ENCODE results near the gene GALNT9.
"Not testable (repeated sequence)": the region's sequence is repeated elsewhere in the genome, so short reads cannot be mapped to it uniquely, and the experiment has no call there.

GALNT9 gene

DNA sequence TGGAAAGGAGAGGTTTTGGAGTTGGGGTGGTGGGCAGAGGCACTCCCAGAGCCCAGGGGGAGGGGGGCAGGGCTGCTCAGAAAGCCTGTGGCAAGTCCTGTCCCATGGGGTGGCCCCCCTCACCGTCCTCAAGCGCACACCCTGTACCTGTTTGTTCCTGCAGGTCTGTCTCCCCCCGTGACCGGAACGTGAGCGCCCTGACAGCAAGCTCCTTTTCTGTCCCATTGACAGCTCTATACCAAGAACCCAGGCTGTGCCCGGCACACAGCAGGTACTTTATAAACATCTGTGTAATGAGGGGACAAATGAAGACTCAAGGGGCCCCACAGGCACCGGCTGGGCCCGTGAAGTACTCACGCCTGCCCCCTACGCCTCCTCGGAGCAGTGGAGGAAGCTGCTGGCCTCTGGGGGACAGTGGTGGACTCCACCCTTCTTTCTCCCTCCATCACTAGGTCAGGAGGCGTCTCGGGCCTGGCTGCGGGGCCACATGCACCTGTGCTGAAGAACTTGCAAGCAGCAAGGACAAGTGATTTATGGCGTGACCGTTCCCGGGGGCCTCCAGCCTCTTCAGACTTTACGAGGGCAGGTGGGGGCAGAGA lies 65.8 kb downstream of the GALNT9 start:
- no peak for FAIRE-seq

- no peak for FAIRE-seq
Observed at GRCh38 chr12:132263061-132263360, 66.4 kb downstream of the GALNT9 start.

DNA sequence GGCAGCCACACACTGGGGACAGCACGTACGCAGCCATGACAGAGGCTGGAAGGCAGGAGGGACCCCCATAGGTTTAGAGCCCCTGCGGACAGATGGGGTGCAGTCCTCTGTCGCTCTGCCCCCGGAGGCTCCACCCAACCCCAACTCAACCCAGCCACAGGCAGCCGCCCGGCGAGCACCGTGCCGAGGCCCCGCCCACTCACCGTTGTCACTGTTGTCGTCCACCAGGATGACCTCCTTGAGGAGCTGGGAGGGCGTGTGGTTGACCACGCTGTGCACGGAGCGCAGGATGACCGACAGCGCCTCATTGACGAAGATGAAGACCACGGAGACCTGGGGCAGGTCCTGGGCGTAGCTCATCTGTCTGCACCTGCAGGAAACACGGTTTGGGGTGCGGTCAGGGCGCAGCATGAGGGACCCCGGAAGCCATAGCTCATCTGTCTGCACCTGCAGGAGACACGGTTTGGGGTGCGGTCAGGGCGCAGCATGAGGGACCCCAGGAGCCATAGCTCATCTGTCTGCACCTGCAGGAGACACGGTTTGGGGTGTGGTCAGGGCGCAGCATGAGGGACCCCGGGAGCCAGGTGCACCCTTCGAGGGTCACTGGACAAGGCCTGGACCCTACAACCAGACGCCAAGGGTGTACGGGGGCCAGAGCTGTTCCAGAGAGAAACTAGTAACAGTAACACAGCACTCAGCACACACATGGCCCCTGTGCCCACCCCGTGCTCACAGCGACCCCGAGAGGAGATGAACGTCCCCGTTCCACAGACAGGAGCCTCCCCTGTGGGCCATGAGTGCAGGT lies 66.9 kb downstream of the GALNT9 start:
- no peak for FAIRE-seq

DNA sequence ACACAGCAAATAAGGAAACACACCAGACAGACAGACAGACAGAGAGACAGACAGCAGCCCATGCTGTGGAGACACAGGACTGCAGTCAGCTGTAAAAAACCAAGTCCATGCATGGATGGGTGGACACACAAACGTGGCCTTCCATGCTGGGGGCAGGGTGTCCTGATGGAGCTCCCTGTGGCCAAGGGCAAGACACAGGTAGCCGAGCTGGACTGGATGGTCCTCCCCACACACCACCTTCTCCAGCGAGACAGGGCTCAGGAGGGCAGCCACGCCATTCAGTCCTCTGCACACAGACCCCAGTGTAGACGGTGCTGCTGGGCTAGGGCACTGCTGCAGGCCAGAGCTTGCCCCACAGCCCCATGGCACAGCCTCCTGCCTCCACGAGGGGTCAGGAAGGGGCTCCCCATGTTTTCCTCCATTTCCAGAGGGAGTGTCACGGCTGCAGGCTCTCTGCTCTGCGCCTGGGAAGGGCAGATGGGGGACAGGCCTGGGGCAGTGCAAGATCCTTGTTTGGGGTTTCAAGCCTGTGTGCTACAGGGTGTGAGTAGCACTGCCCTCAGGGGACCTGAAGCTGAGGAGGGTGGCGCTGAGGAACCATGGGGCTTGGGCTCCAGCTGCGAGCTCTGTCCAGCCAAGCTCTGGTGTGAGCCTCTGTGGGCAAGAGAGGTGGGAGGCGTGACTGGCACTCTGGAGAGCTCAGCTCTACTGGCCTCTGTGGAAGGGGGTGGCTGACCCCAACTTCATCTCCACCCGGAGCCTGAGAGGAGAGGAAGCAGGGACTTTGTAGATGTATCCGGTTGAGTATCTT lies 67.9 kb downstream of the GALNT9 start:
- no peak for FAIRE-seq

DNA sequence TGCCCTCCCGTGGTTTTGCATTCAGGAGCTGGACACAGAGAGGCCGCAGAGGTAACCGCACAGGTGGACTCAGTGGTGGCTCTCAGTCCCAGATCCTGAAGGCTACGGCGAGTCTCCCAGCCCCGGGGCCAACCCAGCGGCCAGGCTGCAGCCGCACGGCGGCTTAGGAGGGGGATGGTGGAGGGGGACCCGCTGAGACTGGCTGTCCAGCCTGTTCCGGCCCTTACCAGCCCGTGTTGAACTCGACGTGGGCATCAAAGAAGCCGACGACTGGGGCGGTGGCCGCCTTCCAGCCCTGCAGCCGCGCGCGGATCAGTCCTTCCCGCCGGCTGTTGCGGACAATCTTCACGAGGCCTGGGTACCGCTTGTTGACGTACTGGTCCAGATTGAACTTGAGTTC lies 68.7 kb downstream of the GALNT9 start:
- FAIRE-seq: no peak

DNA sequence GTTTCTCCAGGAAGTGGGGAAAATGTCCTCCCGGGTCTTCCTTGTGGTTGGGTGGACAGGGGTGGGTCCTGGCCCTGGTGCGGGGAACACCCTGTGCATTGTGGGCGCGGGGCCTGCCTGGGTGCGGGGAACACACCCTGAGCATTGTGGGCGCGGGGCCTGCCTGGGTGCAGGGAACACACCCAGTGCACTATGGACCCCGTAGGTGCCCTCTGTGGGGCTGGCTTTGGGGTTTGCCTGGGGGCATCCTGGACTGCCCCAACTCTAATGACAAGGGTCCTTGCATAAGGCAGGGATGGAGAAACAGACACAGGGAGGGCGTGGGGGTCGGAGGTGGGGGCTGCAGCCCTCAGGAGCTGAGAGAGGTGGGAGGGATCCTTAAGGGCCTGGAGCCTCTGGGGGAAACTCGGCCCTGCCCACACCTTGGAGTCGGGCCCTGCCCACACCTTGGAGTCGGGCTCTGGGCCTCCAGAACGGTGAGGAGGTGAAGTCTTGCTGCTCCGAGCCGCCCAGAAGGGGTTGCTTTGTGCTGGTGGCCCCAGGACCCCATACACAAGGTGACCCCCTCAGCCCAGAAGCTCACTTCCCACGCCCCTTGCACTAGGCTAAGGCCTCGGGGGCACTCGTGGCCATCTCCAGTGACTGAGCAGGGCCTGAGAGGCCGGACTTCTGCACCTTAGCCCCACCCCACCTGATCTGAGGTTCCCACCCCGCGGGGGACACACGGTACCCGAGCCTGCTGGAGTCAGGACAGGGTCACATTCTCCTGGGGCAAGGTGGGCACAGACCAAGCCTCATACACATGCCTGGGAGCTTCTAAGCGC lies 69.3 kb downstream of the GALNT9 start:
- FAIRE-seq: no peak

DNA sequence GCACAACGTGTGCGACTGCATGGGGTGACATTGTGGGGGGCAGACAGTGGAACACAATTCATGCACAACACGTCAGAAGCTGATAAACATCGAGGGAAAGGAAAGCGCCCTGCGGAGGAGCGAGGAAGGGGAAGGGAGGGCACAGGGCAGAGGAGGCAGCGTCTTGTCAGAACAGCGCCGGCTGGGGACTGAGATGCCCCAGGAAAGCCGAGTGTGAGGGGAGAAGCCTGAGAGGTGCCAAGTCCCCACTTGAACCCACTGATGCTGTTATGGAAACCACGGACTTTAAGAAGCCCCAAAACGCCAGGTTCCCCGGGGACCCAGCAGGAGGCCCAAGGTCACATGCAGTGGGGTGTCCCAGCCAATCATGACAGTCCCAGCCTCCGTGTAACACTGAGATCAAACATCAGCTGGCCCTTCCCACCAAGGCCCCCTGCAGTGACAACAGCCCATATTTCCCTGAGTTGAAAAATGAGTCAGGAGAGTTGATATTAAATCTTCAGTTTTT lies 70.0 kb downstream of the GALNT9 start:
- FAIRE-seq: no peak

DNA sequence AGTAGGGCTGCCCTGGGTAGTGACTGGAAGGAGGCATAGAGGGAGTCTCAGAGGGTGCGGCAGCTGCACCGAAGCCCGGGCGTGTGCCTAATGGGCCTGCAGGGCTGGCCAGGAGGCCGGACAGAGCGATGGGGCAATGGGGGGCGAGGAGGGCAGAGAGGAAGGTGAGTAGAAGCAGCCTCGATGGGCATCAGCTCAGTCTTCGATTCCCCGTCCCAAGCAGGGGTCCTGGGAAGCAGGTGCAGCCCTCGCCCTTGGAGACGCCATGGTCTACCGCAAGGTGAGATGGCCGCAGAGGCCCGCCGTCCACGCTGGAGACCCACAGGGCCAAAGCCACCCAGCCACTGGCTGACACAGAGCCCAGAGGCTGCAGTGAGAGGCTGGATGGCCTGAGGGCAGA lies 70.8 kb downstream of the GALNT9 start:
- FAIRE-seq: no peak

GRCh38 chr12:132257955-132258490 lies 71.4 kb downstream of the GALNT9 start:
- no peak for FAIRE-seq

- FAIRE-seq: no peak
Observed at GRCh38 chr12:132257206-132257954, 72.0 kb downstream of the GALNT9 start.

DNA sequence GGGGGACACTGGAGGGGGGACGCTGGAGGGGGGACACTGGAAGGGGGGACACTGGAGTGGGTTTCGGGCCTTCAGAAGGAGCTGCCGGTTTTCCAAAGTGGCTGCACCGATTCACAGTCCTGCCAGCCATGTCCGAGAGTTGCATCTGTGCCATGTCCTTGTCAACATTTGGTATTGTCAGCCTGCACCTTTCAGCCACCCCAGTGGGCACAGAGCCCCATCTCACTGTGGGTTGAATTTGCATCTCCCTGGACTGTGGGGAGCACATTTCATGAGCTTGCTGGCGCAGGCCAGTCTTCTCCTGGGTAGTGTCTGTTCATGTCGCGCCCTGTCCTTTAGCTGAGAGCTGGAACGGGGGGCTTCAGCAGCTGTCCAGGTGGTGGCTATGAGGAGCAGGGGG lies 72.7 kb downstream of the GALNT9 start:
- FAIRE-seq: no peak

DNA sequence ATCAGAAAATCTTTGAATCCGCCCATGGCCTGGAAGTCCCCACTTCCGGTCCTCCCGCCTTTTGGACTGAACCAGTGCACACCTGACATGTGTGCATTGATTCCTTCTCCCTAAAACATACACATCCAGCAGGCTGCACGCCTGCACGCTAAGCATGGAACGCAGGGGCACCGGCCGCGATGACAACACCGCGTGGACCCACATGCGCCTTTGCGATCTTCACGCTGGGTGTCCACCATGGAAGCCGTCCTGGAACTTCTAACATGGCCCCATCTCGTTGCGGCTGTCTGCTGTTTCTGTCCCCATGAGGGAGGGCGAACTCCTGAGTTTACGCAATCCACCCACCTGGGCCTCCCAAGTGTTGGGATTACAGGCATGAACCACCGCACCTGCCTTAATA lies 73.7 kb downstream of the GALNT9 start:
- no peak for FAIRE-seq

DNA sequence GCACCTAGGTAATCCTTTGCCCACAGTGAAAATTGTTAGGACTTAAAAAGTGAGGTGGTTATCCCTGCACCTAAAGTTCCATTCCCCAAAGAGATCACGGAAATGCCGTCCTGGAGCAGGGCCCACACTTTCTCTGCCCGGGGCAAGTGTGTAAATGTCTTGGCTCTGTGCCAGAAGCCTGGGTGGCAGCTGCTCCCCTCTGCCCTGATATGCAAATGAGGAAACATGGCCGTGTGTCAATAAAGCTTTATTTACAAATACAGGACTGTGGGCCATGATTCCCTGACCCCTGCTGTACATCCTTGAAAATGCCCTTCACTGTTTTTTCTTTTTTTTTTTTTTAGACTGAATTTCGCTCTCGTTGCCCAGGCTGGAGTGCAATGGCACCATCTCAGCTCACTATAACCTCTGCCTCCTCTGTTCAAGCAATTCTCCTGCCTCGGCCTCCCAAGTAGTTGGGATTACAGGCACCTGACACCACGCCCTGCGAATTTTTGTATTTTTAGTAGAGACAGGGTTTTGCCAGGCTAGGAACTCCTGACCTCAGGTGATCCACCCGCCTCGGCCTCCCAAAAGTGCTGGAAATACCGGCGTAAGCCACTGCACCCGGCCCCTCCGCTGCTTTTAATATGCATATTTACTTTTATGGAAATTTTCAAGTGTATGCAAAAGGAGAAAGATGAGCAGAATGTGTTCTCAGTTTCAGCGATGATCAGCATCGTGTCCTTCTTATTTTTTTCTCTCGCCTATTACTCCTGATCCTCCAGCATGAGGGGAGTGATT lies 75.5 kb downstream of the GALNT9 start:
- no peak for FAIRE-seq

GRCh38 chr12:132252981-132253380 lies 76.4 kb downstream of the GALNT9 start:
- not testable (repeated sequence) for FAIRE-seq

GRCh38 chr12:132251741-132252490 lies 77.5 kb downstream of the GALNT9 start:
- FAIRE-seq: no peak

GRCh38 chr12:132251310-132251709 lies 78.1 kb downstream of the GALNT9 start:
- FAIRE-seq: no peak

GRCh38 chr12:132250707-132251106 lies 78.7 kb downstream of the GALNT9 start:
- FAIRE-seq: no peak

DNA sequence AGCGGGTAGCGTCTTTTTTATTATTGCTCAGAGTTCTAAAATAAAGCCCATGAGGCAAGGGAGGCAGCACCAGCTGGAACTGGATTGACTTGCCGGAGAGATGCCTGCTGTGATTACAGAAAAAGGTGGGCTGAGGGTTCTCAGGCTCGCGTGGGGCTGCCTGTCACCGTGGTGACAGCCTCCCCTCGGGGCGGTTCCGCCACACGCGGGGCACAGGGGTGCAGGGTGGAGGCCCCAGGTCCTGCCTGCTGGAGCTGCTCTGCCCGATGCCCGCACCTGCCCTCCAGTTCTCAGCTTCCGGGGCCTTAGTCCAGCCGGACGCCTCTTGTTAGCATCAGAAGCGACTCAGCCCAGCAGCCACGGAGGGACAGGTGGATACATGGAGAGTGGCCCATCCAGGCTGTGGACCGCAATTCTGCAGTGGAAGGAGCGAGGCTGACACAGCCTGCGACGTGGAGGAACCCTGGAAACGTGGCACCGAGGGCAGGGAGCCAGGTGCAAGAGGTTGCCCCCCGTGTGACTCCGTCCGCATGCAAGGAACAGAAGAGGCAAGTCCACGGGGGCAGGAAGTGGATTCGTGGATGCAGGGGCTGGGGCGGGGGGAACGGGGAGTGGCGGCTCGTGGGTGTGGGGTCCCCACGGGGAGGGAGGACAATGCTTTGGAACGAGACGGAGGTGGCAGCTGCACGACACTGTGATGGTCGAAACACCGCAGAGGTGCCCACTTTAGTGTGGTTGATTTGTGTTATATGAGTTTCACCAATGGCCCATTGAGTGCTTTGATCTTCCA lies 79.5 kb downstream of the GALNT9 start:
- FAIRE-seq: no peak

DNA sequence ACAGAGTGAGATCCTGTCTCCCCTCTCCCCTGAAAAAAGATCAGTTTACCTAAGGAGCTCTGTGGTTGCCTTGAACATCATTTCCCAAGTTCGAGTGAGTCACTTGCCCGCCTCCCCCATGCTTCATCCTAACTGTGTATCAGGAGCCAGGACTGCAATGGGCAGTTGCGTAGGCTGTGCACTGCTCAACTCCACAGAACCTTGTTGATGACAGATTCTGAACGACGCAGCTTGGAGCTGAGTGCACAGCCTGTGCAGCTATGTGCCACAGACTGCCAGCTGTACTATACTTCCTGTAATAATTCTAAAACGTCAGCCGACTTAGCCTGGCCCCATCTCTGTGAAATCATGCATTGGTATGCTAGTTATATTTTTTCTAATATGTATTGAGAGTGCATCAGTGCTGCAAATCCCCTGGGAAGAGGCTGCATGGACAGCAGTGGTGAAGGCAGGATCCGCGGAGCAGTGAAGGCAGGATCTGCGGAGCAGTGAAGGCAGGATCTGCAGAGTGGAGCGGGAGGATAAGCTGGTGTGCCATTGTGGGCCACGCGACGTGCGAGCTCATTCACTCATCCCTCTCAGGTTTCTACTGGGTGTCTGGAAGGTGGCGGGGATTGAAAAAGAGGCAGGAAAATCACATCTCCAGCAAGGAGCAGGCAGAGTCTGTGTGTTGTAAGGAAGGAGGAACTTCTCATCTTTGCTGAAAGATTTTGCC lies 80.8 kb downstream of the GALNT9 start:
- FAIRE-seq: no peak

All from A204.1 (cell line).